Left renal pelvis (tissue), 4 donors: ENCODE results near the gene OR5D18. TPM values are rescaled to one million over a fixed set of nuclear protein-coding genes. Genes with fewer than 3 reads are reported as not detected.
"Not testable (repeated sequence)": the region's sequence is repeated elsewhere in the genome, so short reads cannot be mapped to it uniquely, and the experiment has no call there.

Experiments used
- DNase-seq, 4 donors: peaks; one replicate each; pipeline ENCODE4 v3.0.0-alpha.2; 2013; ENCODE audit warnings: low read depth in 4 of 4, low spot score in 3 of 4
- polyA plus RNA-seq, 4 donors: library from polyadenylated mRNA; unstranded; fragments of 120-200 nt; gene quantifications; one replicate each; pipeline ENCODE4 v1.2.1, GENCODE V29; 2013; ENCODE audit not compliant: insufficient read length in 4 of 4

The OR5D18 gene
- polyA plus RNA-seq: not detected

GRCh38 chr11:55819330-55819729 lies at the start of gene OR5D18:
Gene OR5D18, plus strand, starts transcription at chr11:55819630. Its CDS starts 0 bp downstream, at chr11:55819630.
- no peak for DNase-seq

- no peak for DNase-seq
Measured at GRCh38 chr11:55773138-55773537, 46.3 kb upstream of the OR5D18 start, which contains the start of gene OR5D13. Gene OR5D13, plus strand, starts transcription at chr11:55773438. Its CDS starts 0 bp downstream, at chr11:55773438.

GRCh38 chr11:55791606-55792005 lies 27.8 kb upstream of the OR5D18 start:
- no peak for DNase-seq

GRCh38 chr11:55793321-55793720 lies 26.1 kb upstream of the OR5D18 start:
- DNase-seq: no peak

- no peak for DNase-seq
Measured at GRCh38 chr11:55795256-55795655, 24.2 kb upstream of the OR5D18 start, which contains the start of gene OR5D14. Gene OR5D14, plus strand, starts transcription at chr11:55795556. Its CDS starts 0 bp downstream, at chr11:55795556.

- no peak for DNase-seq
Measured at GRCh38 chr11:55806248-55806647, 13.2 kb upstream of the OR5D18 start.

GRCh38 chr11:55811067-55811466 lies 8.4 kb upstream of the OR5D18 start, which contains the start of gene OR5L1:
Gene OR5L1, plus strand, starts transcription at chr11:55811367. Its CDS starts 100 bp downstream, at chr11:55811467.
- DNase-seq: no peak

- DNase-seq: no peak
Measured at GRCh38 chr11:55826919-55827318, 7.5 kb downstream of the OR5D18 start, which contains the start of gene OR5L2. Gene OR5L2, plus strand, starts transcription at chr11:55827219. Its CDS starts 0 bp downstream, at chr11:55827219.

GRCh38 chr11:55838452-55838851 lies 19.0 kb downstream of the OR5D18 start, which contains the start of gene OR5D16:
Gene OR5D16, plus strand, starts transcription at chr11:55838752. Its CDS starts 0 bp downstream, at chr11:55838752.
- no peak for DNase-seq

GRCh38 chr11:55847453-55847852 lies 28.0 kb downstream of the OR5D18 start:
- no peak for DNase-seq

GRCh38 chr11:55849037-55849436 lies 29.6 kb downstream of the OR5D18 start:
- DNase-seq: no peak

GRCh38 chr11:55852141-55852540 lies 32.7 kb downstream of the OR5D18 start:
- no peak for DNase-seq

- DNase-seq: no peak
Measured at GRCh38 chr11:55854704-55855103, 35.3 kb downstream of the OR5D18 start.

- not testable (repeated sequence) for DNase-seq
Measured at GRCh38 chr11:55867354-55867753, 47.9 kb downstream of the OR5D18 start.

Other genes with a start within 250 kb of the OR5D18 start
- not detected for gene OR4C16, start 247.5 kb upstream of the OR5D18 start, polyA plus RNA-seq
- not detected for gene OR4C11, start 212.0 kb upstream of the OR5D18 start, polyA plus RNA-seq
- gene OR4P4, start 184.5 kb upstream of the OR5D18 start, polyA plus RNA-seq: under 1 TPM in 3 of 4 donors, not detected in 1; 0.08 to 0.17 (median 0.08) TPM
- not detected for gene OR4S2, start 171.3 kb upstream of the OR5D18 start, polyA plus RNA-seq
- not detected for gene OR4C6, start 157.4 kb upstream of the OR5D18 start, polyA plus RNA-seq
- not detected for gene OR5D13, start 46.2 kb upstream of the OR5D18 start, polyA plus RNA-seq
- not detected for gene OR5D14, start 24.1 kb upstream of the OR5D18 start, polyA plus RNA-seq
- not detected for gene OR5L1, start 8.3 kb upstream of the OR5D18 start, polyA plus RNA-seq
- gene OR5L2, start 7.6 kb downstream of the OR5D18 start, polyA plus RNA-seq: not detected
- not detected for gene OR5D16, start 19.1 kb downstream of the OR5D18 start, polyA plus RNA-seq
- not detected for gene TRIM51, start 63.7 kb downstream of the OR5D18 start, polyA plus RNA-seq
- gene OR5W2, start 95.0 kb downstream of the OR5D18 start, polyA plus RNA-seq: not detected
- not detected for gene OR5I1, start 116.8 kb downstream of the OR5D18 start, polyA plus RNA-seq
- gene OR10AG1, start 150.3 kb downstream of the OR5D18 start, polyA plus RNA-seq: not detected
- not detected for gene OR5F1, start 175.0 kb downstream of the OR5D18 start, polyA plus RNA-seq
- under 1 TPM; 0.01 to 0.03 (median 0.03) TPM for gene OR5AS1, start 208.0 kb downstream of the OR5D18 start, polyA plus RNA-seq